ENCODE data around the gene FUT8.

FUT8 gene

GRCh38 chr14:65415613-65416012, 3.1 kb downstream of the FUT8 start:
- Histone ChIP-seq H3K79me2 (ENCODE audit: insufficient read depth, low read length) (peaks cover 83% of the 10 kb centered on the region), H2AFZ (ENCODE audit: low read depth, low read length) (no peak overlapping the region), H3K27ac (ENCODE audit: low read length) (no peak overlapping the region), H3K9ac (ENCODE audit: low read depth, low read length) (no peak overlapping the region), H3K36me3 (ENCODE audit: insufficient read depth, low read length) (no peaks in the 10 kb centered on the region), H4K20me1 (ENCODE audit: insufficient read depth, low read length) (peaks cover 21% of the 10 kb centered on the region; the same call in 1 of the 2 replicates), H3K9me3 (ENCODE audit: insufficient read depth, low read length, severe bottlenecking) (no peaks in the 10 kb centered on the region), H3K4me2 (ENCODE audit: insufficient read depth, low read length) (peak overlapping the region; percentile 76; the same call in 1 of the 2 replicates), H3K27me3 (ENCODE audit: insufficient read depth, low read length, poor library complexity) (no peaks in the 10 kb centered on the region), H3K4me3 (ENCODE audit: low read depth in 1 of 2, low read length in 2 of 2) (no peak overlapping the region), H3K4me1 (ENCODE audit: insufficient read depth, low read length) (peaks cover 56% of the 10 kb centered on the region)
- DNase-seq (no peak), ATAC-seq (ENCODE audit: insufficient read depth, low read depth) (no peak)
- TF ChIP-seq CTCF (IDR thresholded peaks at IDR 0.05; ENCODE audit: borderline replicate concordance, extremely low read depth, low read length, poor library complexity, severe bottlenecking) (no peak), EZH2 (IDR thresholded peaks at IDR 0.05; ENCODE audit: borderline replicate concordance, low read depth, low read length, severe bottlenecking) (no peak)

GRCh38 chr14:65419593-65420252, 7.2 kb downstream of the FUT8 start:
- peaks cover 36% of the 10 kb centered on the region for H3K4me1 ChIP-seq (ENCODE audit: insufficient read depth, low read length)
- peaks cover 98% of the 10 kb centered on the region for H3K79me2 ChIP-seq (ENCODE audit: insufficient read depth, low read length)

GRCh38 chr14:65421201-65421981, 8.9 kb downstream of the FUT8 start:
- H3K27ac ChIP-seq (ENCODE audit: low read length) = no peak overlapping the region
- H3K4me1 ChIP-seq (ENCODE audit: insufficient read depth, low read length) = peaks cover 20% of the 10 kb centered on the region; the same call in 1 of the 2 replicates
- no peaks in the 10 kb centered on the region for H3K27me3 ChIP-seq (ENCODE audit: insufficient read depth, low read length, poor library complexity)
- H4K20me1 ChIP-seq (ENCODE audit: insufficient read depth, low read length) = peaks cover 26% of the 10 kb centered on the region; the same call in 1 of the 2 replicates
- H3K4me2 ChIP-seq (ENCODE audit: insufficient read depth, low read length) = no peak overlapping the region
- no peak overlapping the region for H3K4me3 ChIP-seq (ENCODE audit: low read depth in 1 of 2, low read length in 2 of 2)
- no peak for DNase-seq
- no peaks in the 10 kb centered on the region for H3K9me3 ChIP-seq (ENCODE audit: insufficient read depth, low read length, severe bottlenecking)
- ATAC-seq (ENCODE audit: insufficient read depth, low read depth) = no peak
- peaks cover 97% of the 10 kb centered on the region for H3K79me2 ChIP-seq (ENCODE audit: insufficient read depth, low read length)
- H3K9ac ChIP-seq (ENCODE audit: low read depth, low read length) = no peak overlapping the region
- peaks cover 2% of the 10 kb centered on the region; the same call in 1 of the 2 replicates for H3K36me3 ChIP-seq (ENCODE audit: insufficient read depth, low read length)
- TF ChIP-seq CTCF (IDR thresholded peaks at IDR 0.05; ENCODE audit: borderline replicate concordance, extremely low read depth, low read length, poor library complexity, severe bottlenecking) = no peak
- no peak overlapping the region for H2AFZ ChIP-seq (ENCODE audit: low read depth, low read length)

More at GRCh38 chr14:65419593-65420252, 7.2 kb downstream of the FUT8 start:
- ATAC-seq (ENCODE audit: insufficient read depth, low read depth) (peak; percentile 87), DNase-seq (peak; percentile 39)
- H3K9ac ChIP-seq (ENCODE audit: low read depth, low read length) = no peak overlapping the region
- peaks cover 26% of the 10 kb centered on the region; the same call in 1 of the 2 replicates for H4K20me1 ChIP-seq (ENCODE audit: insufficient read depth, low read length)
- no peak overlapping the region for H3K4me3 ChIP-seq (ENCODE audit: low read depth in 1 of 2, low read length in 2 of 2)
- no peak overlapping the region for H2AFZ ChIP-seq (ENCODE audit: low read depth, low read length)
- H3K9me3 ChIP-seq (ENCODE audit: insufficient read depth, low read length, severe bottlenecking) = no peaks in the 10 kb centered on the region
- no peaks in the 10 kb centered on the region for H3K36me3 ChIP-seq (ENCODE audit: insufficient read depth, low read length)
- TF ChIP-seq CTCF (IDR thresholded peaks at IDR 0.05; ENCODE audit: borderline replicate concordance, extremely low read depth, low read length, poor library complexity, severe bottlenecking) = no peak
- TF ChIP-seq EZH2 (IDR thresholded peaks at IDR 0.05; ENCODE audit: borderline replicate concordance, low read depth, low read length, severe bottlenecking) = no peak
- H3K4me2 ChIP-seq (ENCODE audit: insufficient read depth, low read length) = no peak overlapping the region
- H3K27me3 ChIP-seq (ENCODE audit: insufficient read depth, low read length, poor library complexity) = no peaks in the 10 kb centered on the region
- 0 out of 2 replicates have a peak overlapping the region, but pooled peaks have one; percentile 24 for H3K27ac ChIP-seq (ENCODE audit: low read length)

Measured in DND-41 (cell line).